ENCODE measurements around the gene AEBP2.
"Not testable (repeated sequence)": the region's sequence is repeated elsewhere in the genome, so short reads cannot be mapped to it uniquely, and the experiment has no call there.

The AEBP2 gene, protein sequence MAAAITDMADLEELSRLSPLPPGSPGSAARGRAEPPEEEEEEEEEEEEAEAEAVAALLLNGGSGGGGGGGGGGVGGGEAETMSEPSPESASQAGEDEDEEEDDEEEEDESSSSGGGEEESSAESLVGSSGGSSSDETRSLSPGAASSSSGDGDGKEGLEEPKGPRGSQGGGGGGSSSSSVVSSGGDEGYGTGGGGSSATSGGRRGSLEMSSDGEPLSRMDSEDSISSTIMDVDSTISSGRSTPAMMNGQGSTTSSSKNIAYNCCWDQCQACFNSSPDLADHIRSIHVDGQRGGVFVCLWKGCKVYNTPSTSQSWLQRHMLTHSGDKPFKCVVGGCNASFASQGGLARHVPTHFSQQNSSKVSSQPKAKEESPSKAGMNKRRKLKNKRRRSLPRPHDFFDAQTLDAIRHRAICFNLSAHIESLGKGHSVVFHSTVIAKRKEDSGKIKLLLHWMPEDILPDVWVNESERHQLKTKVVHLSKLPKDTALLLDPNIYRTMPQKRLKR

DNA sequence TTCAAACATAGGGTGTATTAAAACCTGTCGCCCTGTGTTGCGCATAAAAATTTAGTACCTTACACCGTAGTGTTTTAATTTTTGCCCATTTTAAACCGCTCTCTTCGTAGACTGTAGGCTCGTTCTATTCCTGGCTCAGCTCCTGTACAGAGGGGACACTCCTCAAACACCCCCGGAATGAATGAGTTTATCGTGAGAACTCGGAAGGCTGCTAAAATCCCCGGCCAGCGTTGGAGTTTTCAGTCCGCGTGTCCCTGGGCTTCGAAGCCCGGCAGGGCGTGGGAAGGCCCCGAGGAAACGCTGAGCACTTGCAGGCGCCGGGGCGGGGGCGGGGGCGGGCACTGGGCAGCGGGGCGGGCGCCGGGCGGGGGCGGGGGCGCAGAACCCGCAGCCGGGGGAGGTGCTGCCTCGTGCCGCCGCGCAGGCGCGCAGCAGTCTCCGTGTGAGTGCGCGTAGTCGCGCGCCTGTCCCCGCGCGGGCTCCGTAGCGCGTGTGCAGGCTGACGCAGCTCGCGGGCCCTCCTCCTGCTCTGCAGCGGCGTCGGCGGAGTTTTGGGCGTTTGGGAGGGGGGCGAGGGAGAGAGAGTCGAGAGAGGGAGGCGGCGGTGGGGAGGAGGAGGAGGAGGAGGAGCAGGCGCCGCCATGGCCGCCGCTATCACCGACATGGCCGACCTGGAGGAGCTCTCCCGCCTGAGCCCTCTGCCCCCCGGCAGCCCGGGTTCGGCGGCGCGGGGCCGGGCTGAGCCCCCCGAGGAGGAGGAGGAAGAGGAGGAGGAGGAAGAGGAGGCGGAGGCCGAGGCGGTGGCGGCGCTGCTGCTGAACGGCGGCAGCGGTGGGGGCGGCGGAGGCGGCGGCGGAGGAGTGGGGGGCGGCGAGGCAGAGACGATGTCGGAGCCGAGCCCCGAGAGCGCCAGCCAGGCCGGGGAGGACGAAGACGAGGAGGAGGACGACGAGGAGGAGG, at the start of gene AEBP2:
AEBP2 (plus strand) TSS at position 434 of the 960 bp plus-strand sequence; CDS start at position 642, 208 bp downstream.
- DNase-seq, result peak; percentile 78 to 93

DNA sequence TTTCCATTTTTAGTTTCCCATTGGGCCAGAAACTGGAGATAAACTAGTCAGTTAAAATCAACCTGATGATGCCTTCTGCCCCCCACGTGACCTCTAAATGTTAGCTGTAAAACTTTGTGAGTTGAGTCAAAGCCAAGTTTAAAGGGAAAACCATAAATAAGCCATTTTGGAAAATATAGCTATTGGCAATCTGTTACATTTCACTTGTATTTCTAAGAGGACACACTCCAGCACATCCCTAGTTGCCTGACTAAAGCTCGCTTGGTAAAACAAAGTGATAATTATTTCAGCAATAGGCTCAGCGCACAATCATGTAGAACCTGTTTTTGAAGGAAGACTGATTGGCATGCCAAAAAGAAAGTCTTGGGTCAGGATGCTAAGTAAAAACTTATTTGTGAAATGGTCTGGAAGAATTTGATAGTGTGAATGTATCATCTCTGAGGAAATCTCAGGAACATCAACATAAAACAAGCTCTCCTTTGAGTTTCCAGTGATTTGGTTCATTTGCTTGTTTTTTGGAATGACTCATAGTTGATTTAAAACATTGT, 49.2 kb upstream of the AEBP2 start:
- DNase-seq, result no peak

DNA sequence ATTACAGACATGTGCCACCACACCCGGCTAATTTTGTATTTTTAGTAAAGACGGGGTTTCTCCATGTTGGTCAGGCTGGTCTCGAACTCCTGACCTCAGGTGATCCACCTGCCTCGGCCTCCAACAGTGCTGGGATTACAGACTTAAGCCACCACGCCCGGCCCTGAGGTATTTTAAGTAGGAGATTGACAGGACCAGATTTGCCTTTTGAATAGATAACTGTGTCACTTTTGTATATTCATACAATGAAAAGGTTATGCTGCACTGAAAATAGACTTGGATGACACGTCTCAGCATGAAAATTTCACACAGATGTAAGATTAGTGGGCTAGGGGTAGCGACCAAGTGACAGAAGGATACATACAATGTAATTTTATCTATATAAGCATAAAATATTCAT, 46.6 kb upstream of the AEBP2 start:
- DNase-seq, result not testable (repeated sequence)

DNA sequence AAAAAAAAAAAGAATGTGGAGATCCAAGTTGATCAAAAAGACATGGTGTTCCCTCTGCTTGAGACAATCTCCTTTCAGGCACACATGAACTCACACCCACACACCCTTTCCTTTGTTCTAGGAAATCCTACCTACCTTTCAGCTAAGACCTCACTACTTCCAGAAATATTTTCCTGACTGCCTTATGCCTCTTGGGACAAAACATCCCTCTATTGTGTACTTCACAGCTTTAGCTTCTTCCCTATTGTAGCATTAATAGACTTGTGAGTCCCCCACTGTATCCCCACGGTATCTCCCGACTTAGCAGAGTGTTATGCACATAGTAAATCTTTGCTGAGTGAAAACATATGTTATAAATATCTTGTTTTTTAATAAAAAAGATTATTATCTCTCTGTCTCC, 44.9 kb upstream of the AEBP2 start:
- DNase-seq, result no peak

DNA sequence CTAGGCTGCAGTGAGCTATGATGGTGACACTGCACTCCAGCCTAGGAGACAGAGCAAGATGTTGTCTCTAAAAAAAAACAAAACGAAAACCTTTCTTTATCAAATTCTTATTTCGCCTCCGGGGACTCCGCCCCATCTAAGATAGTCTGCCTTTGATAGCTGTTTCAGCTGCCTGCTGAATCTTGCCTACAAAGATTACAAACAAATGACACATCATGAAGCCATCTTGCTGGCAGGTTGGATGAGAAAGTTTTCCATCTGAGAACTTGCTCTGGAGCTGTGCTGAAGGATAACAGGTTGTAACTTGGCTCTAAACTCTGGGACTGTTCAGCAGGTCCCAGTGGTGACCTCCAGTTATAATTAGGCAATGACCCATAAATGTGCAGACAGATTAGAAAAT, 41.8 kb upstream of the AEBP2 start:
- DNase-seq, result no peak

DNA sequence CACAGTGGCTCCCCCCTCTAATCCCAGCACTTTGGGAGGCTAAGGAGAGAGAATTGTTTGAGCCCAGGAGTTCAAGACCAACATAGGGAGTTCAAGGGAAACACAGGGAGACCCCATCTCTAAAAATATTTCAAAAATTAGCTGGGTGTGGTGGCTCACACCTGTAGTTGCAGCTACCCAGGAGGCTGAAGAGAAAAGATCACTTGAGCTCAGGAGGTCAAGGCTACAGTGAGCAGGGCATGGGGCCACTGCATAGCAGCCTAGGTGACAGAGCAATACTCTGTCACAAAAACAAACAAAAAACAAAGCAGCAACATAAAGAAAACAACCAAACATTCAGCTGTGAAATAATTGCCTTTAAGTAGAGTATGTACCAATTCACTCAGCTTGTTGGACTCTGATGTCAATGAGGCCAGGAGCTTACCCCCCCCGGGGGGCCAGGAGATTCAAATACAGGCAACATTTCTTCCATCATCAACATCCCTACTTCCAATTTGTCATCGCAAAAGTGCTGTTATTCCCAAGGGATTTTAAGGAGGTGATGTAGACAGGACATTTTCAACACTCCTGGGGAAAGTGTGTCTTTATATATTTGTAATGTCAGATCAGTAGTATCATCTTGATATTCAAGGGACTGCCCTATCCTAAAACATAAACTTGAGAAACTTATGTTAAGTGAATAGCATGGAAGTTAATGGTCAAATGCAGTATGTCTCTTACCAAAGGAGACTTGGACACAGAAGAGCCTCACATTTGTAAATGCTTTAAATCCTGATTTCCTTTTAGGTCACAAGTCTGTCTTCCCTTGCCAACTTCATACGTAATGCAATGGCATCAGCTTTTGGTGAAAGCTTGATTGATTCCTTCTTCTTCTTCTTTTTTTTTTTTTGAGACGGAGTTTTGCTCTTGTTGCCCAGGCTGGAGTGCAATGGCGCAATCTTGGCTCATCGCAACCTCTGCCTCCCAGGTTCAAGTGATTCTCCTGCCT, 40.6 kb upstream of the AEBP2 start:
- DNase-seq, result no peak

DNA sequence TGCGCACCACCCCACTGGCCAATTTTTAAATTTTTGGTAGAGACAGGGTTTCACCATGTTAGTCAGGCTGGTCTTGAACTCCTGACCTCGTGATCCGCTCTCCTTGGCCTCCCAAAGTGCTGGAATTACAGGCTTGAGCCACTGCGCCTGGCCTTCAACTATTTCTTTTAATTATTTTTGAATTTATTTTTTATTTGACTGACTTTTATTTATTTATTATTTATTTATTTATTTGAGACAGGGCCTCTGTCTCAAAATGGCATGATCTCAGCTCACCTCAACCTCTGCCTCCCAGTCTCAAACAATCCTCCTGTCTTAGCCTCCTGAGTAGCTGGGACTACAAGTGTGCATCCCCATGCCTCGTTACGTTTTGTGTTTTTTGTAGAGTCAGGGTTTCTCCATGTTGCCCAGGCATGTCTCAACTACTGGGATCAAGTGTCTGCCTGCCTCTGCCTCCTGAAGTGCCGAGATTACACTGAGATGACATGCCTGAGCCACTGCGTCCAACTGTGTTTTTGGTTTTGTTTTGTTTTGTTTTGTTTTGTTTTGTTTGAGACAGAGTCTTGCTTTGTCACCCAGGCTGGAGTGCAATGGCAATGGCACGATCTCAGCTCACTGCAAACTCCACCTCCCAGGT, 38.5 kb upstream of the AEBP2 start:
- DNase-seq, result not testable (repeated sequence)

DNA sequence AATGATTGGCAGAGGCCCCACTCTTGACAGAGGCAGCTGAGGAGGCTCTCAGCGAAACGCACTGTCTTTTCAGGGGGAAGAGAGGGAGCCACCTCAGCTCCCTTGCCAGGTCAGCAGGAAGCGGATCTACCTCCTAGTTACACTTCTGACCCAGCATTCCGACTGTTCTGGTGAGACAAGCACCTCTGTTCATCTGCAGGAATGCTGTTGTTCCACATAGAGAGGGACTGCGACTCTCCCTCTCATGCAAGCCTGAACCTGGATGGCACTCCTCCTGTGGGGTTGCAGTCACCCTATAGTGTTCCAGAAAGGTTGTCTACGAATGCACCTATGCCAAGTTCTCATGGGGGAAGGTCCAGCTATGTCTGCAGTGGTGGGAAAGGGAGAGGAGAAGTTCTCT, 37.1 kb upstream of the AEBP2 start:
- DNase-seq, result no peak

DNA sequence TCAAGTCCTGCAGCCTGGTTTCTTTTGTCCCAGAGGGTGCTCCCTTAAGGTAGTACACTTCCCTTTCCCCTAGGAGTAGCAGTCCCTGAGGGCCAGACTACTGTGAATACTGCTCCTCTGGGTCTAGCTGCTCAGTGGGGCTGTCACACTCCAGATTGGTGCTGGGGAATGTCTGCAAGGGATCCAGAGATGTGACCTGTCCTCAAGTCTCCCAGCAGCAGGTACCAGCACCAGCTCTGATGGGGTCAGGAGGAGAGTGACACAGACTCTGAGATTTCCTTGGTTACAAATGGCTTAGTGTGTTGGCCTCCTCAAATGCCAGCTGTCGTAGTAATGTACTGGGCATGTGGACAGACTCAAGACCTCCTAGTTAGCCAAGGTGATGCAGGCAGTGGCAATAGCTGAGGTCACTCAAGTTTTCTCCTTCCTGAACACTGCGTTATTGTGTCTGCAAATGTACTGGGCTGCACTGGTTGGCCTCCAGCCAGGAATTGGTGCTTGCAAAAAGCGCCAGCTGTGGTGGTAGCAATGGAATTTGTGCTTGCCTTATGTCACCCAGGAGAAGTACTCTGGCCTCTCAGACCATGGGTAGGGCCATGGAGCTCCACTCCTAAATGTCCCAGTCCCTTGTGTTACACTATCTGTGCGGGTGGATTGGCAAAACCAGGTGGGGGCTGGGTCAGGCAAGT, 36.4 kb upstream of the AEBP2 start:
- no peak for DNase-seq

DNA sequence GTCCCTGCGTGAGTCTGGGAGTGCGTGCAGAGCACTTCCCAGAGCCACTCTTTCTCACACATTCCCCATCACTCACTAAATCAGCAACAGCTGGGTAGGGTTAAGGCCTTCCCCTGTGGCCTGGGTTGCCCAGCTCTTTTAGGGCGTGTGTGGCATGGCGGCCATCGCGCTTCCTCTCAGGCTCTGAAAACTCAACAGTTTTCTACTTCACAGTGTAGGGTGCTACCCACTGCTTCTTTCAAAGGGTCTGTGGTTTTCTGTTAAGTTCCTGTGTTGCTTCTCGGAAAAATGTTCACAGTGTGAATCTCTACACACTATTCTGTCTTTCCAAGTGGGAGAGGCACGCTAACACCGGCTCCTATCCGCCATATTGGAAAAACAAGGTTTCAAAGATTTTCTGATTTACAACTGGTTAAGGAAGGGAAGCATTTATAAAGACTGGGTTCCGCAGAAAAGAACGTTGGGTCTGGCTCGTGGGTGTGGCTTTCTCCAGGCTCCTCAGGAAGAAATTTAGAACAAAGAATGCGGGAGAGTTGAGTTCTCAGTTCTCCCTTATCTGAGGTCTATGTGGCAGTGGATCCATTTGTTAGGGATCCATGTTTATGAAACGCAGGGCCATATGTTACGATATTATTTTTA, 34.9 kb upstream of the AEBP2 start:
- DNase-seq, result peak in 1 of 2 experiments; percentile 14

DNA sequence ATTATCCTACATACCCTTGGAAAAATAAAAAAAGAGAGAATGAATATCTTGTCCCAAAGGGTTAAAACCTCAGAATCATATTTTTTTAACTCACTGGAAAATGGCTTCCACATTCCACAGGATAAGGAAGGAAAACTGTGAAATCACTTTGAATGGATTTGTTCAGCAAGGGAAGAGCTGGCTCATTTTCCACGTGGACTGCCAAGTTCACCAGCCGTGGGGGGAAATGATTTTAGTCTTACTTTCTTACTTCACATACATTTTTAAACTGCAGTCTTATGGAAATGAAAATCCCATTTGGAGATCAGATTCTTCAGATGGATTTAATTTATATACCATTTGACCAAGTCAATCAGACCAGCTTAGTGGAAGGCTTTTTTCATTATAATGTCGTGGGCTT, 29.9 kb upstream of the AEBP2 start:
- no peak for DNase-seq

DNA sequence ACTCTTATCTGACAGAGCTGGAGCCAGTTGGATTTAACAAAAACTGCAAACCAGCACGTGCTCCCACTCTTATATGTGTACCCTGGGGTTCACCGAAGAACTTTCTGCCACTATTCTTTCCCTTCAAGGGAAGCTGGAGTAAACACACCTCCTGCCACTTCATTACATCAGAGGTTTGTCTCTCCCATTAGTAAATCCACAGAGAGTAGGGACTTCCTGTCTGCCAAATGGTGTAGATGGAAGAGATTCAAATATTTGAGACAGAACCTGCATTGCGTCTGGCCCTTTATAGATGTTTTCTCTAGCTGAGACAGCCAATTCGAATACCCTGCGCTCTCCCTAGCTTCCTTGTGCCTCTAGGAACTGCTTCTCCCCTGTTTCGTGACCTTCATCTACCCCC, 29.1 kb upstream of the AEBP2 start:
- DNase-seq, result no peak

DNA sequence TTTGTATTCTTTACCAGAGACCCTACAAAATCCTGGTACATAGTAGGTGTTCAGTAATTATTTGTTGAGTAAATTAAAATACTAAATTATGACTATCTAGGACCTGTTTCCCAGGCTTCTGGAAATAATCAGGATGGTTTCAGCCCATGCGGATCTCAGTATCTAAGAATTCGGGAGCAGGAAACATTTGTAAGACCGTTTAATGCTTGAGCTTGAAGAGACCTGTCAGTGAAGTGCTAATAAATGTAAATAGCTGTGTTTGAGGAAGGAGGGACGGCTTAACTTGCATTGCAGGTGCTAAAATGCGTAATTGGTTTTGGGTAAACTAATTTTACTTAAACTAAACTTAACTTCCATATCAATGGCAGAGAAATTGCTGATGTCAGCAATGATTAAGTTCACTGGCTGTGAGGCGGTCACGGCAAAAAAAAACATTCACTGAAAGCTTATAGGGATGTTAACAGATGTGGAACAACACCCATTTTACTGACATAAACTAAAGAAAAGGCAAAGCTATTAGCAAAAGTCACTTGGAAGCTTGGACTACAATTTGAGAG, 28.6 kb upstream of the AEBP2 start:
- DNase-seq, result no peak

DNA sequence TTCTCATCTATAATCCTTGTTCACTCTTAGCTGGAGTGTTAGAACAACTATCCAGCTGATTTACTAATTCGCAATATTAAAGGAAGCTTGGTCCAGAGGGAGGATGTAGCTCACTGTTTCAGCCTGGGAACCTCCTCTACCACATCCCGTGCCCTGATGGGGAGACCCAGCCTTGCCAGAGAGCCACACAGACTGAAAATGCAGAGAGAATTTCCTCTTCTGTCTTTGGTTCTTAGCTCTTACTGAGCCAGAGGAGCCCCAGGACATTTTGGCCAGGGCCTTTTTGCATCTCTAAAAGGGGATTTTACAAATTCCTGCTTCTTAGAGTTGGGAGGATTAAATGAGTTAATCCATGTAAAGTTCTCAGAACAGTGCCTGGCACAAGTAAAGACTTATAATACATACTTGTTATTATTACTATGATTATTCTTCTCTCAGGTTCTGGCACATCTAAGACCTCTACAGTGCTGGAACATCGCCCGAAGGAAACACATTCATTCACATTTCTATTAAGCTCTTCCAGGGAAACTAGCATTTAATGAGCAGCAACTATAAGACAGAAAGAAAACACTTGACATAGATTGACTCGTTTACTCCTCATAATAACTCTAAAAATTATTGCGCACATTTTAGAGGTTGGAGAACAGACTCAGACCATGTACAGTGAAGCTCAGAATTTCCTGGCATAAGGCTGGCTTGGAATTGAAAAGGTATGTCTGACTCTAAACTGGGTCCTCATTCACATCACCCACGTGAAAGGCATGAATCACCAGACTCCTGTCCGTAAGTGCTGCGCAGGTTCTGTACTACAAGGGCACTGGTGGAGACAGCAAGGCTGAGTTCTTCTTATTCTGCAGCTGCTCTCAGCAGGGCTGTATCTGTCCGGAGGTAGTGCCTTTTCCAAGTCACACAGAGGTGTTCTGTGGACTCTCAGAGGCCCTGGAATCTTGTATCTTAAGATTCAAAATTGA, 27.8 kb upstream of the AEBP2 start:
- no peak for DNase-seq

DNA sequence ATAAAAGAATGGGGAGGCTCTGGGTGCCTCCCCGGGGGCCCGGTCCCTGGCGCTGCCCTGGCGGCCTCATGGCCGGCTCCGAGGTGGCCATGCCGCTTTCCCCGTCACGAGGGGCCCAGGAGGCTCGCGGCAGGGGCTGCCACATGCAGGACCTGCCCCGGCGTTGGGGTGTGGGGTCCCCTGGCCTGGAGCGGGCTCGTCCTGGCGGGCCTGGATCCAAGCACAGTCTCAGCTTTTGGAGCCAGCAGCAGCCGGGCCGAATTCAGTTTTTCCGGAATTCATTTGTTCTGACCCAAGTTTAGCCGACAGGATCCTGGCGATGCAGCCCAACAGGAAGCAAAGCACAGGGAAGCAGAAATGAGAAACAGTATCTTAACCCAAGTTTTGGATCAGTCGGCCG, 26.4 kb upstream of the AEBP2 start:
- DNase-seq, result no peak

DNA sequence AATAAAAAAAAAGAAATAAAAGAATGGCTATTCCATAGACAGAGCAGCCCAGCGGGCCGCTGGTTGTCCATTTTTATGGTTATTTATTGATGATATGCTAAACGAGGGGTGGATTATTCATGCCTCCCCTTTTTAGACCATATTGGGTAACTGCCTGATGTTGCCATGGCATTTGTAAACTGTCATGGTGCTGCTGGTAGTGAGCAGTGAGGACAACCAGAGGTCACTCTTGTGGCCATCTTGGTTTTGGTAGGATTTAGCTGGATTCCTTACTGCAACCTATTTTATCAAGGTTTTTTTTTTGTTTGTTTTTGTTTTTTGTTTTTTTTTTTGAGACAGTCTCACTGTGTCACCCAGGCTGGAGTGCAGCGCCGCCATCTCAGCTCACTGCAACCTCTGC, 25.7 kb upstream of the AEBP2 start:
- DNase-seq, result not testable (repeated sequence)

DNA sequence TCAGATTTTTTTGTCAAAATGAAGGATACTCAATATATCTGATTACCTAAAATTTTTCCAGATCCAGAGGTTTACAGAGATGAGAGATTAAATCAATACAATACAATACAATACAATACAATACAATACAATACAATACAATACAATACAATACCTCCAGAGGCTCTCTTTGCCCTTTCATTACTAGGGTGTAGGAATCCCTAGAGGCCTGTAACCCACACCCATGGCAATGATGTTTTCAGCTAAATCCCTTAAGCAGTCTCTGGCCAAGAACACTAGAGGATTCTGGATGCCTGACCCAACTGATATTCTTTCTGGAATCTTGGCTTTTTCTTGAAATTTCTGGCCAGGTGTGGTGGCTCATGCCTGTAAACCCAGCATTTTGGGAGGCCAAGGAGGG, 23.7 kb upstream of the AEBP2 start:
- DNase-seq, result no peak

DNA sequence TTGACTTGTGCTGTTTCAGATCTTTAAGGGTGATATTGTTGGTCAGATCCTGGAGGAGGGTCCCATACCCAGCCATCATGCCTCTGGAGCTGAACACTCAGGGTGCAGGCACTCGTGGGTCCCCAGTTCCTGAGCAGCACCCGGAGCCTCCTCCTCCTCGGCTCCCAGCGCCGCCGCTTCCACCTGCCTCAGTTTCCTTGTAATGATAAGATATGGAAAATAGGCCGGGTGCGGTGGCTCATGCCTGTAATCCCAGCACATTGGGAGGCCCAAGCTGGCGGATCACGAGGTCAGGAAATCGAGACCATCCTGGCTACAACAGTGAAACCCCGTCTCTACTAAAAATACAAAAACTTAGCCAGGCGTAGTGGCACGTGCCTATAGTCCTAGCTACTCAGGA, 20.2 kb upstream of the AEBP2 start:
- DNase-seq, result no peak
